NCI-H524 (cell line): ENCODE data around the gene GH2.

Experiments used
- DNase-seq, 2 experiments: peaks; one replicate each; lab custom pipeline; 2025; lab: John Stamatoyannopoulos, UW

The GH2 gene

DNA sequence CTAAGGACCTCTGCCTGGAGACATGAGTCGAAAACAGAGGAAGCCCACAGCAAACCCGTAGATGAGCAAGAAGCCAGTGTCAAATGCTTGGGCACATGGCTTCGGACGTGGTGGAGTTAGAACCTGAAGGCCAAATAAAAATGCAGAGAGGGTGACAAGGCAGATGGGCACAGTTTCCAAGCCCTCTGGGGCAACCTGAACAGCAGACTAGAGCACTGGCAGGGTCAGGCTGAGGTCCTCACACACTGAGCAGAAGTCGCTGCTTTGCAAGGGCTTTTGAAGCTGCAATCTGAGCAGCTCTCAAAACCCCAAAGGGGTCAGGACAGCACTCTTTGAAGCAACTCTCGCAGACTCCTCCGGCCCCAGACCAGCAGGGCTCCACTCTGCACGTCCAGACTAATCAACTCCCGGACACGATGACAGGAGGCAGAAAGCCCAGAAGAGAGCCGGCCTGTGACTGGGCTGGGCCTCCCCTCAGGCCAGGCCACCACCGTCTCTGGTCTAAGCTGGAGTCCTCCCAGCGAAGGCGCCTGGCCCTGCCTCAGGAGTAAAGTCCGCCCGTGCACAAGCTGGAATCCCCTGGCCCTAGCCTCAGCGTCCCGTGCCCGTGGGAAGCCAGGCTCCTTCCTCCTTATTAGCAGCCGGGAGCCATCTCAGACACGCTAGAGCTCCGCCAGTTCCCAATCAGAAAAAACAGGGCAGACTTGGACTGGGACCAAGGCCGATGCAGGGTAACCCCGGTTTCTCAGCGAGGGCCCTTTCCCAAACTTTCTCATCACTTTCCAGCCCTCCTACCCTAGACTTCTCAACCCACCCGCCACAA is 40.2 kb downstream of the GH2 start:
- peak in 1 of 2 experiments; percentile 58 for DNase-seq

DNA sequence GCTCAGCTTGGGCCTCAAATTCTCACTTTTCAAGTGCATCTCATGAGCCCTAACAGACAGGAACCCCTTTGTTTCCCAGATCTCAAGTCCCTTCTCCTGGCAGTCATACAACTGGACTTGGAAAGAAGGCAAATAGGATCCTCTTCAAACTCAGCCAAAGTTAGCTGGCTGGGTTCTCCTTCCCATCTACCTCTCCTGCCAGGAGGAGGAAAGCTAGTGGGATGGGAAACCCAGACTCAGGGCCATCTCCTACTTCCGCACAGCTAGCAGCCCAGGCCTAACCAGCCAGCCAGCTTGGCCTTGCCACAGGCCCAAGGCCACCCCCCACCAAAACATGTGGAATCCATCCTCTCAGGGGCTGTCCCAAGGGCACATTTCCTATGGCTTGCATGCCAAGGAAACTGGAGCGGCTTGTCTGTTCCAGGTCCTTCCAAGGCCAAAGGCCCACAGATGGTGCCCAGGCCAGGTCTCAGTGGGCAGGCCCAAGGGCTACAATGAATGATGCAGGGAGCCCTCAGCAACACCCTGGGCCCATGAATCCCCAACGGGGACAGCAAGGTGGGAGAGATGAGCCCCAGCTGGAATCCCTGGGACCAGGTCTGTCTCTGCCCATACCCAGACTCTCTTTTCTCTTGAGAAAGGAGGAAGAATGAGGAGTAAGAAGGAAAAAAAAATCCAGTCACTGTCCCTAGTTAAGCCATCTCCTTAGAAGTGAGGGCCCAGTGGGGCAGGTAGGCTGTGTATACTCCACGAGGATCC is 41.0 kb downstream of the GH2 start:
- DNase-seq, result no peak

DNA sequence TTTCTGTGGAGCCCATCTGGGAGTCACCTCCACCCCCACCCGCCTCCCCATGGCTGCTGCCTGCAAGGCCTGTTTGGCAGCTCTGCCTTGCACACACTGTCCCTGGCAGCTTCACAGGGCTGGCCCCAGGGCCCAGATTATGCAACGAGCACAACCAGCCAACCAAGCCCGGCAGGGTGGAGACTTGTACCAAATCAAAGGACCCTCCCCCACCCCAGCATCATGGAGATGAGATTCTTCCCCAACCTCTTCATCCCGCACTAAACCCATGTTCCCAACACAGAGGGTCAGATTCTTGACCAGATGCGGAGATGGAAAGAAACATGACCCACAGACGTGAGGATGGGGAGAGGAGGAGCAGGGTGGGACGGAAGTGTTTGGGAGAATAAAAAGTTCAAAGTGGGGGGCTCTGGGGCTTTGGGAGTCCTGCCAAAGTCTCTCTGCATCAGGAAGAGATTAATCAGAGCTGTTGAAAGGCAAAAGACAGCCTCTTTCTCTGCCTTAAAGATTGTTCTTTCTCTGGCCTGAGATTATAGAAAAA is 43.0 kb downstream of the GH2 start:
- DNase-seq, result no peak

DNA sequence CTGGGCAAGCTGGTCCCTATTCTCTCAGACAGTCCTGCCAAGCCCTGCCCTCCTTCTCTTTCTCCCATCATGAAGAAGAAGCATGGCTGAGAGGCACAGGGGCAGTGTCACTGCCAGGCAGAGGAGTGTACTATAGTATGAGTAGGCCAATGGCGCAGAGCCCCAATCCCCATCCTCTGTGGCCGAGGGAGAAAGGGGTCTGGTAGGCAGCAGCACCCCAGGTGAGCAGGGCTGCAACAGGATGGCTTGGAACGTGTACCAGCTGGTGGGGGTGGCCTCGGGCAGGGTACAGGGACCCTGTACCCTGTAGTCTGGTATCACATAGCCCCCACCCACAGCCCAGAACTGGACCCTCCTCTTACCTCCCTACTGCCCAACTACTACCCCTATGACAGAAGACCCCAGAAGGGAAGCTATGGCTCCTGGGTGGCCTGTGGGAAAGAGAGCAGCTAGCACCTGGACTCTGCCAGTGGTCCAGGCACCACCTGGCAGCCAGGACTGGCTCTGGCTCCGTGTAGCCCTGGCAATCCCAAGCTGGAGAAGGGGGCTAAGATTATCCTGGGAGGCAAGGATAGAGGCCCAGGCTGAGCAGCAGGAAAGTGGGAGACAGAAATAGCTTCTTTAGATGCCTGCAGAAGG is 43.7 kb downstream of the GH2 start:
- peak in 1 of 2 experiments; percentile 28 for DNase-seq

DNA sequence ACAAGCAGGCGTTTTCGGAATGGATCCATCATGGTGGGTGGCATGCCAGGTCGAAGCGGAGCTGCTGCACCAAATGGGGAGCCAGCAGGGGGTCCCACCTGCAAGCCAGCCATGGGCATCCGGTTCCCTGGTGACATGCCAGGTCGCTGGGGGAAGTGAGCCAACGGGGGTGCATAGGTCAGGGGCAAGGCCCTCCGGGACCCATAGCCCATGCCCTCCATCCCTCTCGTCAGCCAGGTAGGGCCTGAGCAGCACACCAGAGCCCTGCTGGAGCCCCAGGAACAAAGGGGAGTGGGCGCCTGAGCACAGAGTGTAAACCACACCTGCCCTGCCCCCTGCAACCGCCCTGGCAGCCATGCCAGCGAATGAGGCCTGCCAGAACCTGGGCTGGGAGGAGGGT is 44.3 kb downstream of the GH2 start:
- DNase-seq, result no peak

DNA sequence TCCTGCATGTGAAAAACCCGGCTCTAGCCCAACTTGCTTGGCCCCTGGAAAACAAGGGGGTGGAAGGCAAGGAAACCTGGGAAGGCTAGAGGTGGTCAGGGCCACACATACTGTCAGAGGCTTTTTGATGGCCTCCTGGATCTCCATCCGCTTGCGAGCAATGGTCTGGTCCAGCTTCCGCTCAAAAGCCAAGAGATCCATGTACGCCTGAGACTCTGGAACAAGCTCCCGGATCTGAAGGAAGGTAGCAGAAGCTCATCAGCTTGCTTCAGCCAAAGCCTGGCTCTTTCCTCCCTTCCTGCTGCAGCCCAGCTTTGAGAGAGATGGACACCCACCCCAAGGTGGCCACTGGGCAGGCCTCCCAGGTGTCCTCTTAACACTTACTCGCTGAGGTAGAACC is 44.9 kb downstream of the GH2 start:
- DNase-seq, result no peak

DNA sequence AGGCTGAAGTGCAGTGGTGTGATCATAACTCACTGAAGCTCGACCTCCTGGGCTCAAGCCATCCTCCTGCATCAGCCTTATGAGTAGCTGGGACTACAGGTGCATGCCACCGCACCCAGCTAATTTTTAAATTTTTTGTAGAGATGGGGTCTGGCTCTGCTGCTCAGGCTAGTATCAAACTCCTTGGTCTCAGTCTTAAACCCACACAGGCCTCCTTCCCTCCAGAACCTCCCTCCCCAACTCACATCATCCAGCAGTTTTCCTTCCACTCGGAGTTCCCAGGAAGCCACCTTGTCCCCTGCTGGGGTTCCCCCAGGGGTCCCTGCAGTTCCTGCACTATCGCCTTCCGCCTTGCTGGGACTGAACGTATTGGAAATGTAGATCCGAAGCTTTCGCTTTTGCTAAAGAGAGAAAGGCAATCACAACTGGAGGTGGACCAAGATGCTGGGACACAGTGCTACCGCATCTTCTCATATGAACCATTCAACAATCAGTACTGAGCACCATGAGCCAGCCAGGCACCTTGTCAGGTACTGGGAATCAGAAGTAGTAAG is 46.5 kb downstream of the GH2 start:
- DNase-seq, result no peak

DNA sequence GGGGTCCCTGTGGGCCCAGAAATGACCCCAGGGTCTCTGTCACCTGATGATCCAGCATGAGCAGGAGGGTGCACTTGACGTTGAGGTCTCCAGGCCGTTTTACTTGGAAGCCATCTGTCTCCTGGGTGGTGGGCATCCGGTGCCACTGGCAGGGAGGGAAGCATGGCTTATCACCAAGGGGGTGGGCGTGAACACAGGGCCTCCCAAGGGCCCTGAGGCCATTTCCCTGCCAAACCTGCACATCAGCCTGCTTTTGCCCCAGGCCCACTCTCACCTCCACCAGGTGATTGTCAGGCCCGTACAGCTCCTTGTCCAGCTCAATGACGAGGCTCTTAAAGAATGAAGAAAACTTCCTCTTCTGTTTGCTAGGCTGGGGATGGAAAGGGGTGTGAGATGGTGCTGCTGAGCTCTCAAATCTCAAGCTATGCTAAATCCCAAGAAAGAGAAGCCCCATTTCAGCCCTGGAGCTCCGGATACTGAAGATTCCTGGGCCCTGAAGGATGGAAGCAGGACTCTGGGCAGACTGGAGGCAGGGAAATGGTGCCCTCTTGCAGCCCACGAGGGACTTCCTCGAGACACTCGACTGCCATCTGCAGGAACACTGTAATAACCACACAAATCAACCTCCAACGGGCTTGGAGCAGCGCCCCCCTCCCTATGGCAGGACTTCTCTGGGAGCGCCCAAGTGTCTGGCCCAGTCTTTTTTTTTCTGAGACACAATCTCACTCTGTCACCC is 47.1 kb downstream of the GH2 start:
- peak; percentile 71 to 90 for DNase-seq

DNA sequence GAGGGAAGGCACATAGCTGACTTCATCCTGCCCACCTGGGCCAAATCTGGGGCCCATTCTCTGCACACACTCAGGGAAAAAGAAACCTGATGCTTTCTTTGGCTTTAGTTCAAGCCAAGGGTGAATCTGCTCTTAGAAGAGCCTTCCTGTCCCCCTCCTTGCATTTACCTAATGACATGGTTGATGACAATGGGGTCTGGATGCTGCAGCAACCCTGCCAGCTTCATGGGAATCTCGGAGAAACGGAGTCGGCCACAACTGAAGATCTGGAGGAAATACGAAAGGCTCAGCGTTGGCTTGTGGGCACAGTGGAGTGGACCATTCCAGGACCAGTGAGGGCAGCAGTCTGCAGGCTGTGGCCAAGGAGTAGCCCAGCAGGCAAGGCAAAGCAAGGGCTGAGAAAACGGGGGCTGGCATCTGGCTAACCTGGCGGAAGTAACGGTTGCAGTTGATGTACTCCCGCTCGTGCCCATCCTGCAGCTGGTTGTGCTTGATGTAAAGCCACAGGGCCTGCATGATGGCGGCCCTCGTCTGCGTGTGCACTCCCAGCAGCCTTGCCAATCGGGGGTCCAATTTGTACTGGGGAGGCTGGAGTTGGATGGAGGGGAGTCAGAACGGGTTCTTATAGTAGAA is 47.9 kb downstream of the GH2 start:
- DNase-seq, result no peak

DNA sequence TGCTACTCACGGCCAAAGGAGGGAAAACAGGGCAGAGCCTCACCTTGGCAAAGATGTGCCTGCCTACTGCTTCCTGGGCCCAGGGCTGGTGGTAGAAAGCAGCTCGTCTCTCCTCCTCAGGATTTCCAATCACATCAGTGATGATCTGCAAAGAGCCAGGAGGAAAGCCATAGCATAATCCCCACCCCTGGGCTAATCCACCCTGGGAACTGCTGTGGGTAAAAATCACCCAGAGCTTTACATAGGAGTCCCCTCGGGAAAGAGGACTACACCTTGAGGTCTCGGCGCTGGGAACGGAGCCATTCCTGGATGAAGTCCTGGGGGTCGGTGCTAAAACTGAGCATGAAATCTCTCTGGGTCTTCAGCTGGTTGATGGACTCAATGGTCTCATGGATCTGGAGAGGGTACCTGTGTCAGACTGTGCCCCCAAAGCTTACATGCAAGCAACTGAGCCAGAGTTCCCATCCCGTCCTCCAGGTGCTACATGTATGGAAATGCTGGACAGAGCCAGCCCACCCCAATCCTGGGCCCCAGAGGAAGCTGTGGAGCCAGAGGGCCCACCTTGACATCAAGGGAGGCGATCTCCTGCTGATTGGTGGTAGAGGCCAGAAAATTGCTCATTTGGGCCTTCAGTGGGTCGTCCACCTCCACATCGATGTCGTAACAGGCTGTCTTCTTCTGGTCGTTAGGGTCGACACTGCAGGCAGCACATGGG is 48.6 kb downstream of the GH2 start:
- DNase-seq, result no peak

DNA sequence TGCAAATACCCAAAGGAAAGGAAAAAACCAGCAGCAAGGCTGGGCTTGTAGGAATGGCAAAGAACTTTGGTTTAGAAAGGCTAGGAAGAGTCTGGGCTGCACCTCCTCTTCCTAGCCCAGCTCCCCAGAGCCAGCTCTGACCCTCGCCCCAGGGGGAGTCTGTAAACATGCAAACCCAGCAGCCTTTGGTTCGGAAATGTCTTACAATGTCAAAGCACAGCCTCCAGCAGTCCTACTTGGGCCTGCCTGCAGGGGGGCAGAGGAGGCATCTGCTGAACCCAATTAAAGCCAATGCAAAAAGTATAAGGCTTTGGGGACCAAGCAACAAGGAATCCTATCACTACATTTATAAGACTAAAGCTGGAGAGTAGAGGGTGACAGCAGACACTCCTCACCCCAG is 49.3 kb downstream of the GH2 start:
- DNase-seq, result no peak

DNA sequence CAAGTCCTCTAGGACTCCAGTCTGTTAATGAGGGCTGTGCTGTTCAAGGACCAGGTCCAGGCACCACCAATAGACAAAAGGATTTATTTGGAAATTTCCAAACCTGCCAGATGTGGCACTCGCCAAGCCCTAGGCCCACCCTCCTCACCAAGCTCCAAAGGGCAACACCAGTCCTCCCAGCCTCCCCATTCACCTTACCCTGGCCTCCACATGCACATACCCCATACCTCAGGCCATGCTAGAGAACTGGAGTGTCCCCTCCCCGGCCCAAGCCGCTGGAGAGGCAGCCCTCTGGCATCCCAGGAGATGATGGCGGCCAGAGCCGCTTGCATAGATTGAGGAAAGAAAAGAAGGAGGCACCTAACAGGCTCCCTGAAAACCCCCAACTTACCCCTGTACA is 49.7 kb downstream of the GH2 start:
- no peak for DNase-seq

DNA sequence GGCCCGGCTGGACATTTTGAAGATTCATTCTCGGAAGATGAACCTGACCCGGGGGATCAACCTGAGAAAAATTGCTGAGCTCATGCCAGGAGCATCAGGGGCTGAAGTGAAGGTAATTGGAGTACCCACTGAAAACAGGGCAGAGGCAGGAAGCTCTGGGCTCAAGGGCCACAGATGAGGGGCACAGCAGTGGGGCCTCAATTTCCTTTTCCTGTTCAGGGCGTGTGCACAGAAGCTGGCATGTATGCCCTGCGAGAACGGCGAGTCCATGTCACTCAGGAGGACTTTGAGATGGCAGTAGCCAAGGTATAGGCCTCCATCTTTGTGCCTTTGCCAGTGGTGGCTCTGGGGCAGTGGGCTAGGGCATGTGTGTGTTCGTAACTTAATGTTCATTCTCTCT is 50.2 kb downstream of the GH2 start:
- no peak for DNase-seq

DNA sequence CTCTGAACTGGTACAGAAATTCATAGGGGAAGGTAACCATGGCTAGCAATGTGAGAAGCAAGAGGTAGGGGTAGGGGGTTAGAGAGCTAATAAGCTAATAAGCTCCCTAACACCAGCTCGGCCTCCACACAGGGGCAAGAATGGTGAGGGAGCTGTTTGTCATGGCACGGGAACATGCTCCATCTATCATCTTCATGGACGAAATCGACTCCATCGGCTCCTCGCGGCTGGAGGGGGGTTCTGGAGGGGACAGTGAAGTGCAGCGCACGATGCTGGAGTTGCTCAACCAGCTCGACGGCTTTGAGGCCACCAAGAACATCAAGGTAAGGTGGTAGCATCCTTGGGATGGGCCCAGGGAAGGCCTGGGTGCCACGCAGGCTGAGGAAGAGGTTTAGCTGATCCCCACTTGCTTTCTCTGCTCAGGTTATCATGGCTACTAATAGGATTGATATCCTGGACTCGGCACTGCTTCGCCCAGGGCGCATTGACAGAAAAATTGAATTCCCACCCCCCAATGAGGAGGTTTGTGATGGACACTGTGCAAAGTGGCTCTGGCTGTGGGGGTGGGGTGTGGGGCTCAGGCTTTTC is 50.7 kb downstream of the GH2 start:
- no peak for DNase-seq

DNA sequence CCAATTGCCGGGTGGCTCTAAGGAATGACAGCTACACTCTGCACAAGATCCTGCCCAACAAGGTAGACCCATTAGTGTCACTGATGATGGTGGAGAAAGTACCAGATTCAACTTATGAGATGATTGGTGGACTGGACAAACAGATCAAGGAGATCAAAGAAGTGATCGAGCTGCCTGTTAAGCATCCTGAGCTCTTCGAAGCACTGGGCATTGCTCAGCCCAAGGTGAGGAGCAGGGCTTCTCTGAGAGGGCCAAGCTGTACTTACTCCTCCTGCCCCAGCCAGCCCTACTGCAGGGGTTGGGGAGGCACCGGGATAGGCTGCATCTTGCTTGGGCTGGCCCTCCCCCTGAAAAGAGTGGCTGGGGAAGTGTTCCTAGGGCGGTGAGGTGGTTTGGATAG is 51.5 kb downstream of the GH2 start:
- DNase-seq, result no peak
